Colonic mucosa (tissue), 4 donors: Measurements from ENCODE around the gene VPS8. TPM values are rescaled to one million over a fixed set of nuclear protein-coding genes. Genes with fewer than 3 reads are reported as not detected.

Experiments
- DNase-seq: peaks from one replicate; pipeline ENCODE4 v3.0.0-alpha.2; 2020
- H3K27ac ChIP-seq: fragments of 200-600 bp; one replicate; pipeline ENCODE4 v1.8.0; 2021
- H3K27me3 ChIP-seq: fragments of 200-600 bp; one replicate; pipeline ENCODE4 v1.8.0; 2021
- H3K36me3 ChIP-seq: fragments of 200-600 bp; one replicate; pipeline ENCODE4 v1.8.0; 2021
- H3K4me1 ChIP-seq: fragments of 200-600 bp; one replicate; pipeline ENCODE4 v1.8.0; 2021; ENCODE audit warnings: mild to moderate bottlenecking
- H3K4me3 ChIP-seq: fragments of 200-600 bp; one replicate; pipeline ENCODE4 v1.8.0; 2021
- H3K9ac ChIP-seq, 2 donors: one replicate each; pipeline ENCODE4 v1.7.0; 2013; ENCODE audit warnings: control low read depth in 2 of 2, low read depth in 2 of 2, low read length in 2 of 2
- H3K9me3 ChIP-seq: fragments of 200-600 bp; one replicate; pipeline ENCODE4 v1.8.0; 2021
- intact Hi-C: fragments of 100-400 bp; cut with DNase I; formaldehyde crosslinking; loops from one replicate; pipeline ENCODE4 v1.14.1; 2022
- total RNA-seq, 2 donors: library from RNA; stranded (reverse); fragmentation: NEBNext Ultra II Directional in 1 of 2; extraction: Animal tissue kit (Norgen Biotek cat#: 25700) in 1 of 2; gene quantifications; one replicate each; pipeline ENCODE4 v1.2.1, GENCODE V29; 2021
- TF ChIP-seq, protein P1 (sequence below): fragments of 200-600 bp; IDR thresholded peaks from one replicate; pipeline ENCODE4 v1.8.0; 2022; ENCODE audit warnings: antibody characterized with exemption, mild to moderate bottlenecking
- donor health status: healthy.
- donor health status: DM: no; HTN: no; CAD: no.
- donor health status: DM: no; HTN: no; CAD: no.

The VPS8 gene
- total RNA-seq, 2 donors from 2014 or later: 43.7 to 54.8 TPM

DNA sequence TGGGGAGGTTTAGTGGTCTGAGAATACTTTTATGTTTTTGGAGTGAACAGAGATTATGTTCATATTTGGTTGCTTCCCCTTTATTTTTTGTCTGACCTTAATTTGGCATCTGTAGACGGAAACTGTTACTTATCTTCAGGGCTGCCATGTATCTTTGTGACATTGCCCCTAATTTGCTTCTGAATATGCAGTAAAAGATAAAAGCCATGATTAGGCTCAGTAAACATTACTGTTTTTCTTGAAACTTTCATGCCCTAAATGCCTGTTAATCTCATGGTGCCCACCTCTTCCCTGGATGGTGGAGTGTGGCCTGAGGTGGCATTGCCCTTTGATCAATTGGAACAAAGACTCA lies 234.2 kb downstream of the VPS8 start:
- H3K4me1 ChIP-seq: no peaks in the 10 kb centered on the region
- DNase-seq: no peak
- H3K4me3 ChIP-seq: no peak overlapping the region
- H3K27ac ChIP-seq: peak overlapping the region; percentile 55
- no peaks in the 10 kb centered on the region for H3K36me3 ChIP-seq
- TF ChIP-seq, protein P1, sequence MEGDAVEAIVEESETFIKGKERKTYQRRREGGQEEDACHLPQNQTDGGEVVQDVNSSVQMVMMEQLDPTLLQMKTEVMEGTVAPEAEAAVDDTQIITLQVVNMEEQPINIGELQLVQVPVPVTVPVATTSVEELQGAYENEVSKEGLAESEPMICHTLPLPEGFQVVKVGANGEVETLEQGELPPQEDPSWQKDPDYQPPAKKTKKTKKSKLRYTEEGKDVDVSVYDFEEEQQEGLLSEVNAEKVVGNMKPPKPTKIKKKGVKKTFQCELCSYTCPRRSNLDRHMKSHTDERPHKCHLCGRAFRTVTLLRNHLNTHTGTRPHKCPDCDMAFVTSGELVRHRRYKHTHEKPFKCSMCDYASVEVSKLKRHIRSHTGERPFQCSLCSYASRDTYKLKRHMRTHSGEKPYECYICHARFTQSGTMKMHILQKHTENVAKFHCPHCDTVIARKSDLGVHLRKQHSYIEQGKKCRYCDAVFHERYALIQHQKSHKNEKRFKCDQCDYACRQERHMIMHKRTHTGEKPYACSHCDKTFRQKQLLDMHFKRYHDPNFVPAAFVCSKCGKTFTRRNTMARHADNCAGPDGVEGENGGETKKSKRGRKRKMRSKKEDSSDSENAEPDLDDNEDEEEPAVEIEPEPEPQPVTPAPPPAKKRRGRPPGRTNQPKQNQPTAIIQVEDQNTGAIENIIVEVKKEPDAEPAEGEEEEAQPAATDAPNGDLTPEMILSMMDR: no peak
- H3K27me3 ChIP-seq: no peaks in the 10 kb centered on the region
- no peaks in the 10 kb centered on the region for H3K9me3 ChIP-seq
- intact Hi-C loops: no loop called here
- no peak overlapping the region for H3K9ac ChIP-seq

GRCh38 chr3:185046603-185047002 lies 234.6 kb downstream of the VPS8 start:
- peak; percentile 37 for DNase-seq
- TF ChIP-seq, protein P1: no peak
- Histone ChIP-seq H3K36me3 (no peaks in the 10 kb centered on the region), H3K27ac (peak overlapping the region; percentile 55), H3K9me3 (no peaks in the 10 kb centered on the region), H3K4me1 (no peaks in the 10 kb centered on the region), H3K27me3 (no peaks in the 10 kb centered on the region), H3K9ac (no peak overlapping the region), H3K4me3 (no peak overlapping the region)
- intact Hi-C loops: no loop called here

DNA sequence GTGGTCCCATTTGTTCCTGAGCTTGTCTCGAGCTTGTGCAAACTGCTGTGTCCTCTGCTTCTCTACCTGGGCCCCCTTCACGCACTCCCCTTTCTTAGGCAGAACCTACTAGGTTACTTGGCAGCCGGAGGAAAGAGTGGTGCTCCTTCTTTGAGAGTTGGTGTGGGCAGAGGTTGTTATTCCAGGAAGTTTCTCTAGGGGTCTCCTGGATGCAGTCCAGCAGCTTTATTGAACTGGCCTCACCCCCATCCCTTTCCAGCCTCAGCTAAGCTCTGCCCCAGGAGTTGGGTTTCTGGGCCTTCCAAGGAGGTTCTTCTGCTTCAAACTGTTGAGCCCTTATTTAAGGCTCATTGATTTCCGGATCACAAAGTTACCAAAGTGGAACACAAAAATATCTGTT lies 237.7 kb downstream of the VPS8 start:
- Histone ChIP-seq H3K9ac (no peak overlapping the region), H3K4me1 (no peaks in the 10 kb centered on the region), H3K4me3 (no peak overlapping the region), H3K27ac (no peak overlapping the region), H3K27me3 (no peaks in the 10 kb centered on the region), H3K36me3 (no peaks in the 10 kb centered on the region), H3K9me3 (no peaks in the 10 kb centered on the region)
- intact Hi-C loops: no loop called here
- DNase-seq: no peak
- TF ChIP-seq, protein P1: no peak

GRCh38 chr3:185051801-185052200 lies 239.8 kb downstream of the VPS8 start:
- intact Hi-C loops: no loop called here
- Histone ChIP-seq H3K9me3 (no peaks in the 10 kb centered on the region), H3K27me3 (no peaks in the 10 kb centered on the region), H3K9ac (no peak overlapping the region), H3K4me1 (no peaks in the 10 kb centered on the region), H3K4me3 (no peak overlapping the region), H3K36me3 (no peaks in the 10 kb centered on the region), H3K27ac (no peak overlapping the region)
- DNase-seq: no peak
- TF ChIP-seq, protein P1: no peak

DNA sequence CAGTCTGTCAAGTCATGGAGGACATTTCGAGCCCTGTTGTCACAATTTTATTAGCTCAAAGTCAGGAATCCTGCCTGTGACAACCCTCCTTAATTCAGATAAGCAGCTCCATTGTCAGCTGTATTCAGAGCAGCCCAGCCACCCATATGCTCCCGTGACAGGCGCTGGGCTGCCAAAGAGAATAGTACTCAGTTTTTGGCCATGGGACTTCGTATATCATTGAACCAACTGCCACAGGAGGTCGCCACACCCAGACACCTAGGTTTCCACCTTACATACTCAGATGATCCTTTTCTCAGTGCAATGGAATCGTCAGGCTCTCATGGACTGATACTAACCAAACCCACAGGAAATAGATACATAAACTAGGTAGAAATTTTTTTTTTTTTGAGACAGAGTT lies 240.7 kb downstream of the VPS8 start:
- intact Hi-C loops: no loop called here
- H3K36me3 ChIP-seq: no peaks in the 10 kb centered on the region
- no peak overlapping the region for H3K9ac ChIP-seq
- H3K4me3 ChIP-seq: no peak overlapping the region
- H3K4me1 ChIP-seq: no peaks in the 10 kb centered on the region
- no peak for DNase-seq
- TF ChIP-seq, protein P1: no peak
- H3K27ac ChIP-seq: no peak overlapping the region
- H3K27me3 ChIP-seq: no peaks in the 10 kb centered on the region
- no peaks in the 10 kb centered on the region for H3K9me3 ChIP-seq

DNA sequence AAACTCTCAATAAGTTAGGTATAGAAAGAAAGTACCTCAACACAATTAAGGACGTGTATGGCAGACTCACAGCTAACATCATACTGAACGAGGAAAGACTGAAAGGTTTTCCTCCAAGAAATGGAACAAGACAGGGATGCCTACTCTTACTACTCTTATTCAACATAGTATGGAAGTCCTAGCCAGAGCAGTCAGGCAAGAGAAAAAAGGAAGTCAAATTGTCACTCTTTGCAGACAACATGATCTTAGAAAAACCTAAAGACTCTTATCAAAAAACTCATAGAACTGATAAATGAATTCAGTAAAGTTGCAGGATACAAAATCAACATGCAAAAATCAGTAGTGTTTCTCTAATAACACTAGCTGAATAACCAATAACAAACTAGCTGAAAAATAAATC lies 244.9 kb downstream of the VPS8 start:
- TF ChIP-seq, protein P1: no peak
- DNase-seq: no peak

More for the DNA sequence above, 244.9 kb downstream of the VPS8 start:
- H3K36me3 ChIP-seq: no peaks in the 10 kb centered on the region
- H3K27me3 ChIP-seq: no peaks in the 10 kb centered on the region
- H3K9ac ChIP-seq: no peak overlapping the region
- no peak overlapping the region for H3K27ac ChIP-seq
- no peaks in the 10 kb centered on the region for H3K4me1 ChIP-seq
- no peak overlapping the region for H3K4me3 ChIP-seq
- intact Hi-C loops: no loop called here
- H3K9me3 ChIP-seq: no peaks in the 10 kb centered on the region
